Colon (tissue), 2 donors: Measurements from ENCODE around the gene PINK1.

Experiments used
- FAIRE-seq: peaks from 2 replicates; lab custom pipeline; 2012; peaks lifted over from hg19 to GRCh38; lab: Jason Lieb, UNC
- donor health status: control.
- donor health status: control.

Gene PINK1

DNA sequence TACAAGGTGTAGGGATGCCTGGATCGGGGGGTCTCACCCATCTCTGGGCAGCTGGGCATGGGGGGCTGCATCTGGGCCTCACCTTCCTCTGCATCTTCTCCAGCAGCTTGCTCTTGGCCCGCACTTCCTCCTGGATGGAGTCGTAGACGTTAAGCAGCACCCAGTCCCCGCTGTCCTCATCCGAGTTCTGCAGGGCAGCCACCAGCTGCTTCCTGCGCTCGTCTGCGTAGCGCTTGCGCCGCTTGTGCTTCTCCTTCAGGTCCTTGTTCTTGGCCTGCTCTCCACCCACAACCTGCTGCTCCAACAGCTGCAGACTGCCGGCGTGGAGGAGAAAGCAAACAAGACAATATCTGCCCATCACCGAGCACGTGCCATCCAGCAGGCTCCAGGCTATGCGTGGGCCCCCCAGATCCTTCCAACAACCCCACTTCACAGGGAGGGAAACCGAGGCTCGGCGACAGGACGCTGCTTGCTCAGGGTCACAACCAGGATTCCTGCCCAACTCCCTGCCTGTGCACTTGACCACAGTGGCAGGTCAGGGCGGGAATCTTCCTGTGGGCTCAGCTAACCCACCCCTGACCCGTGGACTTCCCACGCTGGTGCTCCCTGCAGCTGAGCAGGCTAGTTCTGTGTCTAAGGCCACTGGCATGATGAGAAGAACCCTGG, 49.4 kb downstream of the PINK1 start:
- no peak for FAIRE-seq

DNA sequence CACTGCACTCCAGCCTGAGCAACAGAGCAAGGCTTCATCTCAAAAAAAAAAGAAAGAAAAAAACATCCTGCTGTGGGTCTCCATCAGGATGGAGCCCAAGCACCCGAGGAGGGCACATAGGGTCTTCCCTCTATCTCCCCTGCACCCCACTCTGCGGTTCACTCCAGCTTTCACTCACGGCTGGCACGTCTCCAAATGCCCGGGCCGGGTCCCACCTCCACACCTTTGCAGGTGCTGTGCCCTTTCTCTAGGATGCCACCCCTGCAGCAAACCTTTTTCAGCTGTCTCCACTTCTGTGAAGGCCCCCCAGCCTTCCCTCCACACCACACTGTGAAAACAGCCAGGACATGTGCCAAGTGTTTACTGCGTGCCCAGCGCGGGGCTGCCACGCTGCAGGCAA, 50.4 kb downstream of the PINK1 start:
- FAIRE-seq, result no peak

DNA sequence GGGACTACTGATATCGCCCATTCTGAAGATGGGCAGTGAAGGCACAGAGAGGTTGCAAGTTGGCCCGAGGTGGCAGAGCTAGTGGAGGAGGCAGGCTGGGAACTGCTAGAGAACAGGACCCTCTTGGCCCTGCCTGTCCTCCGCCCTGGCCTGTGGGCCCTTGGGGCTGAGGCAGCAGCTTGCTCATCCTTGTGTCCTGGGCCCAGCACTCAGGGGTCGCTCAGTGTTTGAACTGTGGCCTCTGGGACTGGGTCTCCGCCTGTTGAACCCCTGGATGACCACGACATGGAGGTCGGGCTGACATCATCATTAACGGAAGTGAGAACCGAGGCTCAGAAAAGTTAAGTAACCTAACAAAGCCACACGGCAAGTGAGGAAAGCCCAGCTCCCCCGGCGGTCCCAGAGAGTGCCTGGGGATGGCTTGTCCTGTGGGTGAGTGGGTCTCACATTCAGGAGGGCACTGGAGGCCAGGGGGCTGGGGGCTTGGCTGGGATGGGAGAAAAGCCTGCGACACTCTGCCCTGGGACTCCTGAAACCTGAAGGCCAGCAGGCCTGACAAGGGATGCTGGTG, 50.9 kb downstream of the PINK1 start:
- no peak for FAIRE-seq

DNA sequence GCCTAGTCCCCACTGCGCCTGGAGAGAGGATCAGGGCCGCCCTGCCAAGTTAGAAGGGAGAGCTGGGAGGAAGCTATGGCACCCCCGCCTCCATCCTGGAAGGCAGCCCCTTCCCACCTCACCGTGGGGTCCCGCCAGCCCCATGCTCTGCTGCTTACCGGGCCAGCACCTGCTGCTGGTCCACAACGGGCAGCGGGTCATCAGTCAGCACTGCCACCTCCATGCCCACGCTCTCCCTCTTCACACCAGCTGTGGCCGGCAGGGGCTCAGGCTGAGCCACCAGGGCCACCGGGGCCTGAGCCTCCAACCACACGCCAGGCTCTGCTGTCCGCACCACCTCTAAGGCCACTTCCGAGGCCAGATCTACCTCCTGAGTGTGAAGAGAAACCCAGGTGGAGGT, 51.4 kb downstream of the PINK1 start:
- no peak for FAIRE-seq

DNA sequence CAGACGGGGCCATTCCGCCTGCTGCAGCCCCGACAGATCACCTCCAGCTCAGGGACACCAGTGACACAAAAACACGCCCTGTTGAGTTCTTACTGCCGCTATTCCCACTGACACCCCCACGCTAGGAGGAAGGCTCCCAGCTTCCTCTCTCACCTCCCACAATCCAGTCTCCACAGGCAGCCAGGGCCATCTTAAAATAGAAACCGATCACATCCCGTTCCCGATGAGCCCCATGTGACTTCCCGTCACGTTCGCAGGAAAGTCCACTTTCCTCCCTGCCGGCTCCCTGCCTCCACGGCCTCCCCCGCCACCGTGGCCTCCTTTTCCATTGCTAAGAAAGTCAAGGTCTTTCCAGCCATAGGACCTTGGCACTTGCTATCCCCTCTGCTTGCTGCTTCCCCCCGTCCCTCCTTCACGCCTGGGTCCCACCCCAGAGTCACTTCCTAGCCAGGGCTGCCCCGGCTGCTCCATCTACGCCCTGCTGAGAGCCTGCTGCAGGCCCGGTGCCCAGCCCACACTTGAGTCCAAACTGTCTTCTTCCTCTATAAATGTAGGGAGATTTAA, 51.9 kb downstream of the PINK1 start:
- no peak for FAIRE-seq

DNA sequence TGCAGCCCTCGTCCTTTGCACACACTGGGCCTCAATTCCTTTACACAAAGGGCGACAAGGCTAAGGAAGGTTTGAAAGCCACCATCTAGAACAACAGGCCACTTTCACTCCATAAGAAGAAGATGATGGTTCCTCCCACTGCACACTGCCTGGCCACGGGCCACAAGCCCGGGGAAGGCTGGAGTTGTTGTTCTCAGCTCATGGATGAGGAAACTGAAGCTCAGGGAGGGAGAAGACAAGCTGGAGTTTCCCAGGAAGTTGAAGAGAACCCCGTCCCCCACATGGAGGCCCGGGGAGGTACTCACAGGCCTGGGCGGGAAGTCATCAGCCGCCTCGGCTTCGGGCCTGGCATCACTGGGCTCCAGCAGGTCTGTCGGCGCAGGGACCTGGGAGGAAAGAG, 52.5 kb downstream of the PINK1 start:
- FAIRE-seq, result no peak

DNA sequence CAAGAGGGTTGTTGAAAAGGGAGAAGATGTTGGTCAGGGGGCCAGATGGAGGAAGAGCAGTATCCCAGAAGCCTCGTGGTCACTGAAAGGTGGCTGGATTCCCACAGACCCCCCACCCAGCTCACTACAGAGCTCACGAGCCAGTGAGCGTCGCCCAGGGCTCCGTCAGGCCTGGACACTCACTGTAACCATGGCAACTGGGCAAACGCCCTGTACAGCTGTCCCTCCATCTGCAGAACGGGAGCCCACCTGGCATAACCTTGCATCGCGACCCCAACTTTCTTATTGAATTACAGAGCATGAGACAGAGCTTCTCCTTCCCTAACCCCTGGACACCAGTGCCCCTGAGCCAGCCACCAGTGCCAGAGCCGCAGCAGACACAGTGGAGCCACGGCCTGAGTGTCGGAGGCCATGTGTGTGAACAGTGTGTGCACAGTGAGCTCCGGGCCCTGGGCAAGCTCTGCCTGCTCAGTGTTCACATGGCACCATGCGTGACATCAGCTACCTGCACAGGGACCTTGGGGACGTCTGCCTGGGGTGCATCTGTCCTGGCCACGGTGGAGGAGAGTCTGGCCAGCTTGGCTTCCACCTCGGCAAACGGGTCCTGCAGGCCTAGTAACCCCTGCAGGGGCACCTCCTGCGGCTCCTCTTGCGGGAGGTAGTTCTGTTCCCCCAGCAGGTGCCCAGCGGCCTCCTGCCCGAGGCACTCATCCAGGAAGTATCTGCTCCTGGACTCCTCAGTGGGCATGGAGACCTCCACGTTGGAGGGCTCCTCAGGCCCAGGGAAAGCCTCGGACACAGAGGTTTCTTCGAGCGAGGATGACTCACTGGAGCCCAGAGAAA, 53.8 kb downstream of the PINK1 start:
- no peak for FAIRE-seq

DNA sequence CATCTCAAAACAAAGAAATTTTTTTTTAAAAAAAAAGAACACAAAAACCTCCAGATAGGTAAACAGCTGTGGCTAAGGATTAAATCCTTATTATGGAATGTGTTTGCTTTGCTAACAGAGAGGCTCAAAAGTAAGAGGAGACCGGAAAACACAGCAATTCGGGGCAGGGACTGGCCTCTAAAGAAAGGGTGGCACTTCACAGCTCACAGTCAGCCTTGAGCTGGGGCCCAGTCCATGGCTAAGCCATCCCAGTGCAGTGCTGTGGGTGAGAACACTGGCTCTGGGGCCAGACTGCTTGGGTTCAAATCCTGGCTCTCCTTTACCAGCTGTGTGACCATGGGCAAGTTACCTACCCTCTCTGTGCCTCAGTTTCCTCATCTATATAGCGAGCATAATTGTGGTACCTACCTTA, 56.4 kb downstream of the PINK1 start:
- FAIRE-seq, result no peak

DNA sequence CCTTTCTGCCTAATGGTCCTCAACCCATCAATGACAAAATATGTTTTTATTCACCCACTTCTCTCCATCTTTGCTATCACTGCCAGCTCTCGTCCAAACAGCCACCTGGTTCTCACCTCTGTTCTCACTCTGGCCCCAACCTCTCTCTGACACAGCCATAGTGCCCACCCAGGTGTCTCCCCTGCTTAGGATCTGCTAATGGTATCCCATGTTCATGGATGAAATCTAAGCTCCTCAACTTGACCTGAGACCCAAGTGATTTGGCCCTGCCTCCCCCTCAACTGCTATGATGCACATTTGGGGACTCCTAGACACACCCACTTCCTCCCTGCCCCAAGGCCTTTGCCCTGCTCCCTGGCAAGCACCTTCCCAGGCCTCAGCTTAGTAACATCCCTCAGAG, 58.6 kb downstream of the PINK1 start:
- no peak for FAIRE-seq

DNA sequence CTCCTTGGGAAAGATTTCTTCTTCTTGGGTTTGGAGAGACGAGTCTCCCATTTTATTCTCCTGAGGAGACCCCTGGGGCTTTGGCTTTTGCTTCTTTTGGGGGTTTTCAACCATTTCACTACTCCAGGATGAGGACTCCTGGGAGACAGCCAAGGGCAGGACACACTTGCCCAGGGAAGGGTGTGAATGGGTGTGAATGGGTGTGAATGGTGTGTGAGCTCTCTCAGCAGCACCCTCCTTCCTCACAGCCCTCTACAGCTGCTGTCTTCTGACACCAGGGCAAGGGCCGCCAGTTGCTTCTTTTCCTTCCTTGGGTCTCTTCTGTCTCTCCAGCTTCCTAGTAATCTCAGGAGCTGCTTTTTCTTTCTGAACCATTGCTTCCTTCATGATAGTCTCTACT, 60.4 kb downstream of the PINK1 start:
- FAIRE-seq, result no peak

DNA sequence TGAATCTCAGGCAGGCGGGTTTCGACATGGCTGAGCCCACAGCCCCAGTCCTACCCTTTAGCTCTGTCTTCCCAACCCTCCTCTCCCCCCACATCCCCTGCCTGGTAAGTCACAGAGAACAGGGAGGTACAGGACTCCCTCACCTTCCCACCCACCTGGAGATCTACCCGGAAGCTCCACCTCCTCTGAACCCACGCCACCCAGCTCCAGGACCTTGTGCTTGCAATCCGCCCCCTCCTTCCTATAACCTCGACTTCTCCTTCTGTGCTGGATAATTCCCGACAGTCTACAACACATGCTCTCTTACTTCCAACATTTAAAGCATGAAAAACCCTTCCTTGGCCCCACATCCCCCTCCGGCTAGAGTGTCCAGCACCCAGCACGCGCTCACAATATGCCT, 62.3 kb downstream of the PINK1 start:
- no peak for FAIRE-seq

DNA sequence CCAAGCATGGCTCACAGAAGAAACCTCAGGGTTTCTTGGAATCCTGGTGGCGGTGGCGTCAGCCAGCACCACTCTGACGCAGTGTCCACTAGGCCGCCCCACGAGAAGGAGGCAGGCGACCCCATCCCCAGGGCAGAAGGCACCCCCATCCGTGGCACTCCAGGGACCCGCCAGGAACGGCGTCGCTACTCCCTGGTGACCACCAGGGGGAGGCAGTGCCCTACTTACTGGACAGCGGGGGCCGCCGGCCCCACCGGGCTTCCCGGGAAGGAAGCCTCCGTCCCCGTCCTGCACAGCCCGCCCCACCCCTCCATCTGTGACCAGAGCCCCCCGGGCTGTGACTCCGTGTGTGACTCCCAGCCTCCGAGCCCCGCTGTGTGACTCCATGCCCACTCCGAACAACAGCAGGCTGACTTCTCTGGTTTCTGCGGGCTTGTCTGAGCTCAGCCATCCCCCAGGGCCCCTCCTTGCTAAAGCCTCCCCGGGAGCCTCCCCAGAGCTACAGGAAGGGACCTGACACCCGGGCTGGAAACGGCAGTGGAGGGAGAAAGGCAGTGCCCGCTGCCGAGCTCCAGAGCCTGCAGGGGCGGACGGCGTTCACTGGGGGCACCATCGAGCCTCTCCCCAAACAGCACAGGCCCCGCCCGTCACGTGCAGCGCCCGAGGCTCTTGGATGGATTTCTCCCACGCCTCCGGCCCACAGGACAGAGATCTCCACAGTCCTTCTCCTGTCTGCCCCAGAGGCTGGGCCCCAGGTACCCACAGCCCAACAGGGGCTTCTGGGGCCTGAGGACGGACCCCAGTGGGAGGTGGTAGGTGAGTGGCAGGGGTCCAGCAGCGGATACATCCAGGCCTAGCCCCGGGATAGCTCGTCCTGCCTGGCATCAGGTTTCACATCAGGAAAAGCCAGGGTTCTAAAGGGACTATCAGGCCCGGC, 63.4 kb downstream of the PINK1 start:
- FAIRE-seq, result no peak

DNA sequence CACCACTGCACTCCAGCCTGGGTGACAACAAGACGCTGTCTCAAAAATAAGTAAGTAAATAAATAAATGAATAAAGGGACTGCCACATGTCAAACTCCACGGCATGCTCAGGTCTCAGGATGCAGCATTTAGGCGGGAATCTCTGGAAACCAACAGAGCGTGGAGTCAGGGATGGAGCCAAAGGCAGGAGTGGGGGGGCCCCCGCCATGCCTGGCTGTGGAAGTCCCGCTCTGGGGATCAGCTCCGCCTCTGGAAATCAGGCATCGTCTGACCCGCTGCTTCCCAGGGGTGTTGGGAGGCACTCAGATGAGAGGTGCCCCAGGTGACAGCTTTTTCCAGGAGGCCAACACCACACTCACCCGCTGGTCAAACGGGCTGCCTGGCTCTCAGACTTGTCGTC, 64.3 kb downstream of the PINK1 start:
- FAIRE-seq, result no peak

DNA sequence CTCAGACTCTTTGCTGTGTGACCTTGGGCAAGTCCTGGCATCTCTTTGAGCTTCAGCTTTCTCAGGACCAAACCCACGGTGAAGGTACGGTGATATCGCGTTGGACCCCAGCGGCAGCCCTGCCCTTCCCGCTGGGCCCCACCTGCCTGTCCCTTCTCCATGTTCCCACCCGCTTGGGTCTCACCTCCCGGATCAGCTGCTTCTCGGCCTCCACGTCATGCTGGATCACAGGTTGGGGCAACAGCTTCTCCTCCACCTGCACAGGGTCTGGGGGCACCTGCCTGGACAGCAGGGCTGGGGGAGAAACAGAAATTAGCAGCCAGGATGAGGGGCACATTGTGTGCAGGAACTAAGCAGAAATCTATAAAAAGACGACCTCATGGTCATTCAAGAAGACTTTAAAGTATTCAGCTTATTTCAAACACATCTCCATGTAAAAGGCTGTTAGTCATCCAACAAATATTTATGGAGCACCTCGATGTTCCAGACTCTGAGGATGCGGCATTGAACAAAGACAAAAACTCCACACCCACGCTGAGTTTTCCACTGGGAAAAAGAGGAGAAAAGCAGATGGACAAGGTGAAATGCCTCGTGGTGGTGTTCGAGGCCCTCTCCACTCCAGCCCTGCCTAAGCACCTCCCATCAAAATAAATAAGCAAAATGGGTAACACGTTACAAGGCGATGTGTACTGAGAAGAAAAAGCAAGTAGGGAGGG, 65.1 kb downstream of the PINK1 start:
- no peak for FAIRE-seq

DNA sequence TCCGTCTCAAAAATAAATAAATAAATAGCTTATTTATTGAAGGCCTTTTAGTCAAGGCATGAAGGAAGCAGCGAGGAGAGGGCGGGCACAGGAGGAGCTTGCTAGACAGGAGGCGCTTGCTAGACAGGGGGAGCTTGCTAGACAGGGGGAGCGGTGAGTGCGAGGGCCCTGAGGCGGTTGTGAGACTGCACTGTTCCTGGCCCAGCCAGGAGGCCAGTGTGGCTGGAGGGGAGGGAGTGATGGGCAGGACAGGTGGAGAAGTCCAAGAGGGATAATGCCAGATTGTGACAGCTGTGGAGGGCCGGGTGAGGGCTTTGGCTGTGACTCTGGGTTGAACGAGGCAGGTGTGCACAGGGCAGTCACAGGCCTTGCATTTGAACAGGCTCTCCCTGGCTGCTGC, 66.3 kb downstream of the PINK1 start:
- no peak for FAIRE-seq

DNA sequence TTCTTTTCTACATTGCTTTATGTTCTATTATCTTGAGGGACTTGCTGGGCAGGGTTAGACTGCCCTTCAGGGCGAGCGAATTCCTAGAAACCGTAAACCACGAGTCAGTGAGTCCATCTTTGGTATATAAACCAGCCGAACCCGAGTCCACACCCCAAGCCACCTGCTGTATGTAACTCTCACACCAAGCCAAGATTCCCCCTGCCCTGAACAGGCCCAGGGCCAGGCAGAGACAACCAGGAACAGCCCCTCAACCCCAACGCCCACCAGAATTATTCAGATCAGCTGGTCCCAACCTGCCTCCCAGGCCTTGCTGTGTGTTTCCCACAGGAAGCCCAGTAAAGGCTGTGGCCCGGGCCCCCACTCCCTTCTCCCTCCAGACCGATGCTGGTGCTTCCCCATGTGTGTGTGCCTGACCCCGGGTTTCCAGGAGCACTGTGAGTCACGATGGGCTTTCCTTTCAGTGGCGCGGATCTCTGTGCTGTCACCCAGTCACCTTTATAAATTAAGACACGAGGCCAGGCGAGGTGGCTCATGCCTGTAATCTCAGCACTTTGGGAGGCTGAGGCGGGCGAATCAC, 67.5 kb downstream of the PINK1 start:
- no peak for FAIRE-seq
